GM12878 (cell line): Measurements from ENCODE around the gene PRUNE2. TPM values are rescaled to one million over a fixed set of nuclear protein-coding genes. Genes with fewer than 3 reads are reported as not detected.

Experiments
- ATAC-seq: fragments of 200-7000 bp; cut with Tn5 transposase; 3 replicates; pipeline ENCODE4 v1.9.1; 2020; ENCODE audit warnings: mild to moderate bottlenecking, moderate library complexity
- BruUV-seq: library from RNA; stranded (reverse); fragments of 400-500 nt; replicated peaks from 2 replicates; lab custom pipeline; 2021; lab: Mats Ljungman, UMichigan
- CTCF ChIA-PET: fragments of 300-600 bp; sonication (Branson Sonifier 250); formaldehyde crosslinking; extraction: SDS; loops from one replicate; lab custom pipeline; 2021; ENCODE audit warnings: inconsistent platforms; lab: Yijun Ruan, JAX
- POLR2A ChIA-PET: fragments of 350-600 bp; formaldehyde crosslinking; extraction: SDS; loops from one replicate; lab custom pipeline; 2021; ENCODE audit warnings: inconsistent platforms; lab: Charles Lee
- RAD21 ChIA-PET: fragments of 300-600 bp; sonication (Branson Sonifier 250); formaldehyde crosslinking; loops from one replicate; lab custom pipeline; 2023; ENCODE audit warnings: antibody characterized with exemption; ENCODE audit not compliant: unreplicated experiment; lab: Charles Lee
- SMC1A ChIA-PET: fragments of 300-600 bp; sonication (Branson Sonifier 250); formaldehyde crosslinking; loops from one replicate; lab custom pipeline; 2023; ENCODE audit not compliant: unreplicated experiment, uncharacterized antibody; lab: Charles Lee
- DNase-seq: peaks from one replicate; pipeline ENCODE4 v3.0.0-alpha.2; 2011; ENCODE audit warnings: low read depth, low spot score
- FAIRE-seq: peaks from 3 replicates; lab custom pipeline; 2011; peaks lifted over from hg19 to GRCh38; lab: Jason Lieb, UNC
- H2AFZ ChIP-seq: 2 replicates; pipeline ENCODE4 v1.6.0; 2011; ENCODE audit warnings: low read depth, low read length, control low read depth; ENCODE audit not compliant: control insufficient read depth
- H3K27ac ChIP-seq: 2 replicates; pipeline ENCODE4 v1.5.1; 2011; ENCODE audit warnings: control low read depth; ENCODE audit not compliant: control insufficient read depth, insufficient read depth
- H3K27me3 ChIP-seq, 2 experiments: replicated peaks in 1 of 2; 2 replicates each; pipeline versions ENCODE4 v1.6.0 to v1.6.1; 2011; ENCODE audit warnings: low read length in 1 of 2; ENCODE audit not compliant: control insufficient read depth in 2 of 2, insufficient read depth in 2 of 2
- H3K36me3 ChIP-seq, 2 experiments: 2 replicates each; pipeline ENCODE4 v1.5.1; 2011; ENCODE audit warnings: low read length in 1 of 2; ENCODE audit not compliant: control insufficient read depth in 2 of 2, insufficient read depth in 2 of 2
- H3K4me1 ChIP-seq: 2 replicates; pipeline ENCODE4 v1.6.1; 2011; ENCODE audit warnings: mild to moderate bottlenecking, low read length, moderate library complexity, mixed read lengths; ENCODE audit not compliant: control insufficient read depth, insufficient read depth
- H3K4me2 ChIP-seq: 2 replicates; pipeline ENCODE4 v1.6.0; 2011; ENCODE audit warnings: control low read depth; ENCODE audit not compliant: control insufficient read depth, insufficient read depth
- H3K4me3 ChIP-seq: fragments of 200-600 bp; sonication (generic); 2 replicates; pipeline ENCODE4 v1.5.1; 2016
- H3K79me2 ChIP-seq: 2 replicates; pipeline ENCODE4 v1.6.0; 2011; ENCODE audit warnings: low read length; ENCODE audit not compliant: control insufficient read depth, insufficient read depth
- H3K9ac ChIP-seq: 2 replicates; pipeline ENCODE4 v1.8.0; 2011; ENCODE audit warnings: low read length, control low read depth, mixed read lengths; ENCODE audit not compliant: control insufficient read depth, insufficient read depth
- H3K9me3 ChIP-seq: replicated peaks from 3 replicates; pipeline ENCODE4 v1.5.1; 2011; ENCODE audit warnings: mild to moderate bottlenecking, low read length; ENCODE audit not compliant: control insufficient read depth, insufficient read depth
- H4K20me1 ChIP-seq: 2 replicates; pipeline ENCODE4 v1.6.0; 2011; ENCODE audit not compliant: control insufficient read depth, insufficient read depth
- ASH2L ChIP-seq: fragments of 300-600, 200-600 bp; sonication (generic); IDR thresholded peaks from 2 replicates; pipeline ENCODE4 v1.6.1; 2017; ENCODE audit warnings: low read depth, mild to moderate bottlenecking, borderline replicate concordance
- CREB1 ChIP-seq: IDR thresholded peaks from 2 replicates; pipeline ENCODE4 v1.6.1; 2012; ENCODE audit warnings: low read depth, mild to moderate bottlenecking, inconsistent platforms
- POLR2A ChIP-seq: IDR thresholded peaks from 2 replicates; pipeline ENCODE4 v1.6.1; 2011; ENCODE audit warnings: low read depth, mild to moderate bottlenecking, low read length
- SRF ChIP-seq, 2 experiments: IDR thresholded peaks; 2 replicates each; pipeline ENCODE4 v1.6.1; 2011; ENCODE audit warnings: low read depth in 2 of 2, low read length in 2 of 2, mild to moderate bottlenecking in 1 of 2, moderate library complexity in 1 of 2
- TCF7 ChIP-seq: IDR thresholded peaks from 2 replicates; pipeline ENCODE4 v1.6.1; 2014; ENCODE audit warnings: antibody characterized with exemption, borderline replicate concordance
- WGBS: methylation state at CpG from one replicate; pipeline ENCODE4 v1.1.6; 2016; ENCODE audit warnings: low lambda C conversion rate; ENCODE audit not compliant: insufficient replicate concordance, insufficient coverage; ENCODE audit errors: missing lambda C conversion rate; 5-methylcytosine and 5-hydroxymethylcytosine counted together
- in situ Hi-C: fragments of 300-500 bp; cut with MboI; formaldehyde crosslinking; loops from 9 replicates; pipeline ENCODE4 v1.14.3; 2018; ENCODE audit warnings: mixed read lengths
- intact Hi-C: fragments of 100-400 bp; cut with micrococcal nuclease; formaldehyde crosslinking; loops from one replicate; pipeline ENCODE4 v1.14.2; 2022; ENCODE audit not compliant: unreplicated experiment
- polyA plus RNA-seq, 11 experiments: library from polyadenylated mRNA; depleted of rRNA in 4 of 11; unstranded in 6 of 11; stranded (reverse) in 5 of 11; fragments of >200 nt; fragmentation: Nextera tagmentation in 4 of 11; fragmentation: Illumina TruSeq in 1 of 11; extraction: Ambion mirVana in 4 of 11; extraction: Trizol in 1 of 11; gene quantifications; 1 replicate in 1 of 11; 2 replicates in 10 of 11; pipeline versions ENCODE4 v1.2.1 to v1.2.3, GENCODE V29; 2011 to 2016; ENCODE audit warnings: inconsistent platforms in 2 of 11, missing spikeins in 2 of 11, low read depth in 1 of 11
- total RNA-seq, 4 experiments: library from RNA; depleted of rRNA in 3 of 4; stranded (reverse); fragments of >200 nt in 3 of 4; fragmentation: Illumina TruSeq in 1 of 4; extraction: Trizol in 1 of 4; gene quantifications; 2 replicates each; pipeline versions ENCODE4 v1.2.1 to v1.2.3, GENCODE V29; 2013 to 2021
- TF ChIP-seq, protein P1 (sequence below): fragments of 450-650 bp; IDR thresholded peaks from 2 replicates; pipeline ENCODE4 v1.6.1; 2017; ENCODE audit warnings: antibody characterized with exemption, mild to moderate bottlenecking, moderate library complexity

PRUNE2 gene
- total and polyA plus RNA-seq, 10 of the 15 experiments (the other 5 are each of a cell fraction or from before 2014, with no cell fraction given): 0.07 to 0.63 (median 0.25) TPM

DNA sequence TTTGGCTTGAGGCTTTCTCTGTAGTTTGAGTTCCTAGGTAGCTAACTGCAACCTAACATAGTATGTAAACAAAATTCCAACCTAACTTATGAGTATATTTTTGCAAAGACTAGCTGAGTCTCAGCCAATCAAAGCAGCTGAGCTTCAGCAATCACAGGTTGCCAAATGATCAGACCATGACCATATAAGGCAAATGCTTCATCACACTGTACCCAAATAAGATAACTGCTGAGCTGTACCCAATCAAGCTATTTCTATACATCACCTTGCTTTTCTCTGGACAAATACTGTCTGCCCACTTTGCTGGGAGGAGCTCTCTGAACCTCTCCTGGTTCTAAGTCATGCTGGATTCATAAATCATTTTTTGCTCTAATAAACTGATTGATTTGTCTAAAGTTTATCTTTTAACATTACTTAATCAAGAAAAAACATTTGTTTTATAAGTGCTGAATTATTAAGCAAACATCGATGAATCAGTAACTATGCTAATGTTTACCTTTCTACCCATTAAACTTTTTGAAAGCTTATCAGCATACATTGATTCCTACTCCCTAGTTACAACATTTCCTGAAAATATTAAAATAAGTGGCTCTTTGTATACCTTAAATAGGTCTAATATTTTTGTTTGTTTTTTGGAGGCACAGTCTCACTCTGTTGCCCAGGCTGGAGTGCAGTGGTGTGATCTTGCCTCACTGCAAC, 271.4 kb downstream of the PRUNE2 start:
- no peak overlapping the region for H2AFZ ChIP-seq
- H3K4me3 ChIP-seq: no peak overlapping the region
- WGBS: 38% methylated on average over 1 of the region's 1 CpG
- peaks cover 4% of the 10 kb centered on the region; the same call in 1 of the 2 replicates for H3K4me1 ChIP-seq
- in situ Hi-C loops: no loop called here
- no peaks in the 10 kb centered on the region for H3K36me3 ChIP-seq
- no peaks in the 10 kb centered on the region for H3K9me3 ChIP-seq
- no peaks in the 10 kb centered on the region for H4K20me1 ChIP-seq
- DNase-seq (no peak), ATAC-seq (peak; percentile 48; the same call in 2 of the 3 replicates), FAIRE-seq (peak; percentile 65)
- ChIA-PET CTCF (interaction anchor here (0.6 to 1.3 kb wide), 2 partner anchors 69 to 1735 kb away, joined by 3 to 4 read pairs; no protein-coding TSS in a partner anchor), RAD21 (no interaction called here), SMC1A (interaction anchor here (1.0 kb wide), 1 partner anchor 162 kb away, joined by 4 read pairs; no protein-coding TSS in a partner anchor), POLR2A (interaction anchor here (1.1 kb wide), 1 partner anchor 32 kb away, joined by 3 read pairs; no protein-coding TSS in a partner anchor)
- TF ChIP-seq SRF (IDR thresholded peaks at IDR 0.05; ENCODE audit: low read depth in 2 of 2, low read length in 2 of 2) (peak; percentile 87 to 96), POLR2A (no peak), CREB1 (peak; percentile 40; the same call in 1 of the 2 replicates)
- no peak overlapping the region for H3K9ac ChIP-seq
- H3K27me3 ChIP-seq: no peaks in the 10 kb centered on the region
- no peak overlapping the region for H3K27ac ChIP-seq
- intact Hi-C loops: no loop called here
- no peaks in the 10 kb centered on the region for H3K79me2 ChIP-seq
- no peak overlapping the region for H3K4me2 ChIP-seq
- BruUV-seq: no TSS peak

DNA sequence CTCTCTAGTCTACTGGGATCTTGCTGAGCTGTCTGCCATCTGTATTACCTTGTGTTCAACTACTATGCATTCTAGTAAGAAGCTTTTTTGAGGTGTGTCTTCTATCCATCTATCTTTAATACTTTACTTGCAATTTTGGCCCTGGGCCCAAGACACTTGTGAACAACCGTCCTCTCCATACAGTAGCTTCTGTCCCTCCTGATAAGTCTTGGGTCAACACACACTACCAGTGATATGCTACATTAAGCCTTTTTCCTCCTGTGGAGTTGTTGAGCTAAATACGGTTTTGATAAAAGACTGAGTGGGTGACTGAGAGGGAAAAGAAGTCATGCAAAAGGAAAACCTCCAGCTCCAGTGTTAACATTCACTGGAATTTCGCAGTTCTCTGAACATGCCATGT, 275.0 kb downstream of the PRUNE2 start:
- DNase-seq (no peak), ATAC-seq (no peak), FAIRE-seq (no peak)
- Histone ChIP-seq H3K36me3 (no peaks in the 10 kb centered on the region), H3K9ac (no peak overlapping the region), H3K9me3 (no peaks in the 10 kb centered on the region), H3K4me1 (peaks cover 5% of the 10 kb centered on the region; the same call in 1 of the 2 replicates), H3K4me3 (no peak overlapping the region), H3K27me3 (no peaks in the 10 kb centered on the region), H3K79me2 (no peaks in the 10 kb centered on the region), H2AFZ (no peak overlapping the region), H4K20me1 (no peaks in the 10 kb centered on the region), H3K4me2 (no peak overlapping the region), H3K27ac (no peak overlapping the region)
- in situ Hi-C loops: no loop called here
- CTCF ChIA-PET: no interaction called here
- SMC1A ChIA-PET: interaction anchor here (1.3 kb wide), 1 partner anchor 10 kb away, joined by 4 read pairs; no protein-coding TSS in a partner anchor
- no peak for TF ChIP-seq ASH2L
- no peak for TF ChIP-seq TCF7
- TF ChIP-seq, protein P1, sequence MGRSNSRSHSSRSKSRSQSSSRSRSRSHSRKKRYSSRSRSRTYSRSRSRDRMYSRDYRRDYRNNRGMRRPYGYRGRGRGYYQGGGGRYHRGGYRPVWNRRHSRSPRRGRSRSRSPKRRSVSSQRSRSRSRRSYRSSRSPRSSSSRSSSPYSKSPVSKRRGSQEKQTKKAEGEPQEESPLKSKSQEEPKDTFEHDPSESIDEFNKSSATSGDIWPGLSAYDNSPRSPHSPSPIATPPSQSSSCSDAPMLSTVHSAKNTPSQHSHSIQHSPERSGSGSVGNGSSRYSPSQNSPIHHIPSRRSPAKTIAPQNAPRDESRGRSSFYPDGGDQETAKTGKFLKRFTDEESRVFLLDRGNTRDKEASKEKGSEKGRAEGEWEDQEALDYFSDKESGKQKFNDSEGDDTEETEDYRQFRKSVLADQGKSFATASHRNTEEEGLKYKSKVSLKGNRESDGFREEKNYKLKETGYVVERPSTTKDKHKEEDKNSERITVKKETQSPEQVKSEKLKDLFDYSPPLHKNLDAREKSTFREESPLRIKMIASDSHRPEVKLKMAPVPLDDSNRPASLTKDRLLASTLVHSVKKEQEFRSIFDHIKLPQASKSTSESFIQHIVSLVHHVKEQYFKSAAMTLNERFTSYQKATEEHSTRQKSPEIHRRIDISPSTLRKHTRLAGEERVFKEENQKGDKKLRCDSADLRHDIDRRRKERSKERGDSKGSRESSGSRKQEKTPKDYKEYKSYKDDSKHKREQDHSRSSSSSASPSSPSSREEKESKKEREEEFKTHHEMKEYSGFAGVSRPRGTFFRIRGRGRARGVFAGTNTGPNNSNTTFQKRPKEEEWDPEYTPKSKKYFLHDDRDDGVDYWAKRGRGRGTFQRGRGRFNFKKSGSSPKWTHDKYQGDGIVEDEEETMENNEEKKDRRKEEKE: no peak
- intact Hi-C loops: no loop called here
- BruUV-seq: no TSS peak
- RAD21 ChIA-PET: no interaction called here
- 57% methylated on average over 3 of the region's 3 CpGs for WGBS
- POLR2A ChIA-PET: no interaction called here
